ENCODE measurements around the gene CD244.

CD244 gene

GRCh38 chr1:160858507-160858906 lies 4.2 kb downstream of the CD244 start:
- no peak overlapping the region for H3K27ac ChIP-seq
- H3K4me1 ChIP-seq (ENCODE audit: control insufficient read depth in 1 of 2, insufficient read depth in 1 of 2, low read depth in 1 of 2, low read length in 1 of 2), result peaks cover 46 to 53% of the 10 kb centered on the region in 2 experiments
- H3K4me3 ChIP-seq (ENCODE audit: low read depth in 1 of 2, low read length in 1 of 2), result no peak overlapping the region
- no peak for TF ChIP-seq CTCF (IDR thresholded peaks at IDR 0.05)
- no peaks in the 10 kb centered on the region for H3K36me3 ChIP-seq
- H3K27me3 ChIP-seq, result no peaks in the 10 kb centered on the region
- H3K9me3 ChIP-seq, result no peaks in the 10 kb centered on the region

GRCh38 chr1:160858097-160858496 lies 4.6 kb downstream of the CD244 start:
- H3K27ac ChIP-seq, result no peak overlapping the region
- H3K9me3 ChIP-seq, result no peaks in the 10 kb centered on the region
- no peaks in the 10 kb centered on the region for H3K27me3 ChIP-seq
- no peak for TF ChIP-seq CTCF (IDR thresholded peaks at IDR 0.05)
- no peaks in the 10 kb centered on the region for H3K36me3 ChIP-seq
- no peak overlapping the region for H3K4me3 ChIP-seq (ENCODE audit: low read depth in 1 of 2, low read length in 1 of 2)
- peaks cover 42 to 49% of the 10 kb centered on the region in 2 experiments for H3K4me1 ChIP-seq (ENCODE audit: control insufficient read depth in 1 of 2, insufficient read depth in 1 of 2, low read depth in 1 of 2, low read length in 1 of 2)

GRCh38 chr1:160855181-160855981 lies 7.3 kb downstream of the CD244 start:
- Histone ChIP-seq H3K36me3 (no peaks in the 10 kb centered on the region), H3K9me3 (no peaks in the 10 kb centered on the region), H3K27me3 (no peaks in the 10 kb centered on the region), H3K4me1 (ENCODE audit: control insufficient read depth in 1 of 2, insufficient read depth in 1 of 2, low read depth in 1 of 2, low read length in 1 of 2) (peaks cover 18 to 24% of the 10 kb centered on the region in 2 experiments), H3K27ac (no peak overlapping the region), H3K4me3 (ENCODE audit: low read depth in 1 of 2, low read length in 1 of 2) (no peak overlapping the region)
- TF ChIP-seq CTCF (IDR thresholded peaks at IDR 0.05), result no peak

- TF ChIP-seq CTCF (IDR thresholded peaks at IDR 0.05), result no peak
- Histone ChIP-seq H3K27ac (no peak overlapping the region), H3K27me3 (no peaks in the 10 kb centered on the region), H3K9me3 (no peaks in the 10 kb centered on the region), H3K4me3 (ENCODE audit: low read depth in 1 of 2, low read length in 1 of 2) (no peak overlapping the region), H3K4me1 (ENCODE audit: control insufficient read depth in 1 of 2, insufficient read depth in 1 of 2, low read depth in 1 of 2, low read length in 1 of 2) (peaks cover 8 to 11% of the 10 kb centered on the region in 2 experiments), H3K36me3 (no peaks in the 10 kb centered on the region)
Measured at GRCh38 chr1:160853754-160854153, 8.9 kb downstream of the CD244 start.

GRCh38 chr1:160853014-160853413 lies 9.7 kb downstream of the CD244 start:
- H3K9me3 ChIP-seq, result no peaks in the 10 kb centered on the region
- no peak overlapping the region for H3K4me3 ChIP-seq (ENCODE audit: low read depth in 1 of 2, low read length in 1 of 2)
- H3K36me3 ChIP-seq, result no peaks in the 10 kb centered on the region
- no peak overlapping the region for H3K27ac ChIP-seq
- no peaks in the 10 kb centered on the region for H3K27me3 ChIP-seq
- H3K4me1 ChIP-seq (ENCODE audit: control insufficient read depth in 1 of 2, insufficient read depth in 1 of 2, low read depth in 1 of 2, low read length in 1 of 2), result peaks cover 8 to 10% of the 10 kb centered on the region in 2 experiments
- no peak for TF ChIP-seq CTCF (IDR thresholded peaks at IDR 0.05)

Data from neutrophil (primary cell).